Kidney epithelial cell (primary cell): ENCODE measurements around the gene SPZ1. TPM values are rescaled to one million over a fixed set of nuclear protein-coding genes. Genes with fewer than 3 reads are reported as not detected.

Experiments used
- DNase-seq: peaks from one replicate; pipeline ENCODE4 v3.0.0-alpha.2; 2010; ENCODE audit warnings: low read depth
- H3K27me3 ChIP-seq: 2 replicates; pipeline ENCODE4 v1.6.0; 2011; ENCODE audit warnings: low read length; ENCODE audit not compliant: control insufficient read depth, insufficient read depth
- H3K36me3 ChIP-seq: 2 replicates; pipeline ENCODE4 v1.5.1; 2011; ENCODE audit warnings: low read length; ENCODE audit not compliant: control insufficient read depth, insufficient read depth
- H3K4me3 ChIP-seq: 2 replicates; pipeline ENCODE4 v1.5.1; 2011; ENCODE audit warnings: low read depth, mild to moderate bottlenecking, control low read depth, low read length
- total RNA-seq: library from RNA; depleted of rRNA; stranded (reverse); fragments of >200 nt; gene quantifications from 2 replicates; pipeline ENCODE4 v1.2.3, GENCODE V29; 2015
- TF ChIP-seq, protein P1 (sequence below): IDR thresholded peaks from 2 replicates; pipeline ENCODE4 v1.5.1; 2011; ENCODE audit warnings: mild to moderate bottlenecking, moderate library complexity, low read length, control low read depth, inconsistent platforms; ENCODE audit not compliant: insufficient read depth, poor library complexity, severe bottlenecking

The SPZ1 gene
- total RNA-seq, 1 donor from 2014 or later, result not detected

DNA sequence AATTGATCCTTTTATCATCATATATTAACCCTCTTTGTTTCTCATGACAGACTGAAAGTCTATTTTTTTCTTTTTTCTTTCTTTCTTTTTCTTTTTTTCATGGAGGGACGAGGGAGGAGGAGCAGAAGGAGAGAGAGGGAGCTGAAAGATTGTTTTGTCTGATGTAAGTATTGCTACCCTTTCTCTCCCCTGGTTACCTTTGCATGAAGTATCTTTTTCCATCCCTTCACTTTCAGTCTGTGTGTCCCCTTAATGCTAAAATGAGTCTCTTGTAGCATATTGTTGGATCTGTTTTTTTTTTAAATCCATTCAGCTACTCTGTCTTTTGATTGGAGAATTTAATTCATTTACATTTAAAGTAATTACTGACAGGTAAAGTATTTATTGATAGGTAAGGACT lies 36.4 kb upstream of the SPZ1 start:
- no peak for DNase-seq
- H3K27me3 ChIP-seq, result no peaks in the 10 kb centered on the region
- TF ChIP-seq, protein P1, sequence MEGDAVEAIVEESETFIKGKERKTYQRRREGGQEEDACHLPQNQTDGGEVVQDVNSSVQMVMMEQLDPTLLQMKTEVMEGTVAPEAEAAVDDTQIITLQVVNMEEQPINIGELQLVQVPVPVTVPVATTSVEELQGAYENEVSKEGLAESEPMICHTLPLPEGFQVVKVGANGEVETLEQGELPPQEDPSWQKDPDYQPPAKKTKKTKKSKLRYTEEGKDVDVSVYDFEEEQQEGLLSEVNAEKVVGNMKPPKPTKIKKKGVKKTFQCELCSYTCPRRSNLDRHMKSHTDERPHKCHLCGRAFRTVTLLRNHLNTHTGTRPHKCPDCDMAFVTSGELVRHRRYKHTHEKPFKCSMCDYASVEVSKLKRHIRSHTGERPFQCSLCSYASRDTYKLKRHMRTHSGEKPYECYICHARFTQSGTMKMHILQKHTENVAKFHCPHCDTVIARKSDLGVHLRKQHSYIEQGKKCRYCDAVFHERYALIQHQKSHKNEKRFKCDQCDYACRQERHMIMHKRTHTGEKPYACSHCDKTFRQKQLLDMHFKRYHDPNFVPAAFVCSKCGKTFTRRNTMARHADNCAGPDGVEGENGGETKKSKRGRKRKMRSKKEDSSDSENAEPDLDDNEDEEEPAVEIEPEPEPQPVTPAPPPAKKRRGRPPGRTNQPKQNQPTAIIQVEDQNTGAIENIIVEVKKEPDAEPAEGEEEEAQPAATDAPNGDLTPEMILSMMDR, result no peak
- H3K36me3 ChIP-seq, result no peaks in the 10 kb centered on the region
- no peak overlapping the region for H3K4me3 ChIP-seq

DNA sequence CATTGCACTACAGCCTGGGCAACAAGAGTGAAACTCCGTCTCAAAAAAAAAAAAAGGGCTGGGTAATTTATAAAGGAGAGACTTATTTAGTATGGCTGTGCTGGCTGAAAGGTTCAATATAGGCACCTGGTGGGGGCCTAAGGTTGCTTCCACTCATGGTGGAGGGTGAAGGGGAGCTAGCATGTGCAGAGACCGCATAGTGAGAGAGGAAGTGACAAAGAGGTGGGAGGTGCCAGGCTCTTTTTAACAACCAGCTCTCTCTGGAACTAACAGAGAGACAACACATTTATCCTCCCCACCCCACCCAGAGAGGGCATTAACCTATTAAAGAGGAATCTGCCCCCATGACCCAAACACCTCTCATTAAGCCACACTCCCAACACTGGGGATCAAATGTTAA lies 35.1 kb upstream of the SPZ1 start:
- peaks cover 4% of the 10 kb centered on the region for H3K27me3 ChIP-seq
- no peaks in the 10 kb centered on the region for H3K36me3 ChIP-seq
- no peak for DNase-seq
- TF ChIP-seq, protein P1, result no peak
- no peak overlapping the region for H3K4me3 ChIP-seq

DNA sequence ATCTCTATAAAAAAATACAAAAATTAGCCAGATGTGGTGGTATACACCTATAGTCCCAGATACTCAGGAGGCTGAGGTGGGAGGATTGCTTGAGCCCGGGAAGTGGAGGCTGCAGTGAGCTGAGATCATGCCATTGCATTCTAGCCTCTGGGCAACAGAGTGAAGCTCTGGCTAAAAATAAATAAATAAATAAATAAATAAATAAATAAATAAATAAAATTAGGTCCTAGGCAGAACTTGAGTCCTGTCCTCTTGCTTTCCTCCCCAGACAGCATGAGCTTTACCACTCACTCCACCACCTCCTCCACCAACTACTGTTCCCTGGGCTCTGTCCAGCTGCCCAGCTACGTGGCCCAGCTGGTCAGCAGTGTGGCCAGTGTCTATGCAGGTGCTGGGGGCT lies 31.6 kb upstream of the SPZ1 start:
- peaks cover 4% of the 10 kb centered on the region for H3K27me3 ChIP-seq
- DNase-seq, result no peak
- no peaks in the 10 kb centered on the region for H3K36me3 ChIP-seq
- TF ChIP-seq, protein P1, result no peak
- no peak overlapping the region for H3K4me3 ChIP-seq

DNA sequence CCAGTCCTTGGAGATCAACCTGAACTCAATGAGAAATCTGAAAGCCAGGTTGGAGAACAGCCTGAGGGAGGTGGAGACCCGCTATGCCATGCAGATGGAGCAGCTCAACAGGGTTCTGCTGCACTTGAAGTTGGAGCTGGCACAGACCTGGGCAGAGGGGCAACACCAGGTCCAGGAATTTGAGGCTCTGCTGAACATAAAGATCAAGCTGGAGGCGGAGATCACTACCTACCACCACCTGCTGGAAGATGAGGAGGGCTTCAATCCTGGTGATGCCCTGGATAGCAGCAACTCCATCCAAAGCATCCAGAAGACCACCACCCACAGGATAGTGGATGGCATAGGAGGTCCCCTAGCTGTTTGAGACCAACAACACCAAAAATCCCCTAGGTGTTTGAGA lies 30.5 kb upstream of the SPZ1 start:
- Histone ChIP-seq H3K4me3 (no peak overlapping the region), H3K27me3 (peaks cover 4% of the 10 kb centered on the region), H3K36me3 (no peaks in the 10 kb centered on the region)
- TF ChIP-seq, protein P1, result no peak
- no peak for DNase-seq

DNA sequence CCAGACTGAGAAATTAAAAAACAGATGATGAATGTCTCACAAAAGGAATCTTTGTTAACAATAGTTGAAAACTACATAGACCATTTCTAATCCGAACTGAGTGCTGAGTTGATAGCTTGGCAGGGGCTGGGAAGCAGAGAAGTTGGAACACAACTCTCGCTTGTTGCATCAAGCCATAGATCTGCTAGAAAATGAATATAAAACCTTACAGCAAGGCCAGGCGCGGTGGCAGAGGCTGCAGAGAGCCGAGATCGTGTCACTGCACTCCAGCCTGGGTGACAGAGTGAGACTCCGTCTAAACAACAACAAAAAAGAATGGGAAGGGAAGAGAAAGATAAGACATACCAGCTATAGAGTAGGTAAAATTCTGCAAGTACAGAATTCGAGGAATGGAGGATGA lies 28.0 kb upstream of the SPZ1 start:
- no peaks in the 10 kb centered on the region for H3K36me3 ChIP-seq
- DNase-seq, result no peak
- H3K4me3 ChIP-seq, result no peak overlapping the region
- H3K27me3 ChIP-seq, result peaks cover 4% of the 10 kb centered on the region
- TF ChIP-seq, protein P1, result no peak

DNA sequence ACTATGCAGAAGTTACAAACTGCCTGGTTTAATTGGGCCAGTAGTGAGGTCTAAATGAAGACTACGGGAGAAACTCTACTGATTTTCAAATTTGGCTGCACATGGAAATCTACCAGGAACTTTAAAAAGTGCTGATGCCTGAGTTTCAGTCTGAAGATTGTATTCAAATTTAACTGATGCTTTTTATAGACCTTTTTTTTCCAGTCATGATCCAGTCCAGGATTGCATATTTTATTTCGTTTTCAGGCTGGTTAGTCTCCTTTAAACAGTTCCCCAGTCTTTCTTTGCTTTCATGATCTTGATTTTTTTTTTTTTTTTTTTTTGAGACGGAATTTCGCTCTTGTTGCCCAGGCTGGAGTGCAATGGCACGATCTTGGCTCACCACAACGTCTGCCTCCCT lies 23.7 kb upstream of the SPZ1 start:
- TF ChIP-seq, protein P1, result no peak
- Histone ChIP-seq H3K36me3 (no peaks in the 10 kb centered on the region), H3K4me3 (no peak overlapping the region), H3K27me3 (no peaks in the 10 kb centered on the region)
- DNase-seq, result no peak
